ENCODE measurements around the gene ALKBH2.

Gene ALKBH2

GRCh38 chr12:109044241-109044640 lies 49.0 kb downstream of the ALKBH2 start:
- no peak for TF ChIP-seq RAD21 (IDR thresholded peaks at IDR 0.05; ENCODE audit: low read depth)
- TF ChIP-seq TEAD4 (IDR thresholded peaks at IDR 0.05): no peak
- no peak for TF ChIP-seq EGR1 (IDR thresholded peaks at IDR 0.05)
